Activated T-helper 2 cell treated with anti-CD3 and anti-CD28 coated beads, Interferon-gamma antibody, Interleukin-2, Interleukin-4, amounts not matched to agents 10 μg/mL and 5 μg/mL and 100 μg/mL, durations not matched to agents 14 hours and 24 hours and 36 hours (primary cell): Measurements from ENCODE around the gene REV3L. TPM values are rescaled to one million over a fixed set of nuclear protein-coding genes. Genes with fewer than 3 reads are reported as not detected.
"Not testable (repeated sequence)": the region's sequence is repeated elsewhere in the genome, so short reads cannot be mapped to it uniquely, and the experiment has no call there.

Experiments used
- DNase-seq: peaks from one replicate; pipeline ENCODE4 v3.0.0; 2021; ENCODE audit warnings: low spot score
- H3K27ac Mint-ChIP-seq: one replicate; pipeline ENCODE4 v1.8.0; 2021; ENCODE audit warnings: mixed read lengths
- H3K27me3 Mint-ChIP-seq: one replicate; pipeline ENCODE4 v1.8.0; 2021; ENCODE audit warnings: low read depth, mixed read lengths
- H3K36me3 Mint-ChIP-seq: one replicate; pipeline ENCODE4 v1.8.0; 2021; ENCODE audit warnings: low read depth, mixed read lengths
- H3K4me1 Mint-ChIP-seq: one replicate; pipeline ENCODE4 v1.8.0; 2021; ENCODE audit warnings: low read depth, mixed read lengths
- H3K4me3 Mint-ChIP-seq: one replicate; pipeline ENCODE4 v1.8.0; 2021; ENCODE audit warnings: low read depth, mild to moderate bottlenecking, moderate library complexity, mixed read lengths
- H3K9me3 Mint-ChIP-seq: one replicate; pipeline ENCODE4 v1.8.0; 2021; ENCODE audit warnings: mixed read lengths
- intact Hi-C: fragments of 100-400 bp; cut with micrococcal nuclease; formaldehyde crosslinking; loops from one replicate; pipeline ENCODE4 v1.15.1; 2023
- total RNA-seq: library from RNA; stranded (reverse); gene quantifications from 2 replicates; pipeline ENCODE4 v1.2.3, GENCODE V29; 2022

REV3L gene
- total RNA-seq, 1 donor from 2014 or later: 19.4 TPM

GRCh38 chr6:111290689-111291335, 192.2 kb downstream of the REV3L start:
- H3K9me3 Mint-ChIP-seq, DNase-seq, H3K4me3 Mint-ChIP-seq, H3K27me3 Mint-ChIP-seq: not testable (repeated sequence)
- intact Hi-C loops: loop anchor here (1.0 kb wide), 1 partner anchor 32 kb away; a partner anchor contains a TSS
- peak overlapping the region; percentile 57 for H3K27ac Mint-ChIP-seq
- H3K4me1 Mint-ChIP-seq: peaks cover 31% of the 10 kb centered on the region
- H3K36me3 Mint-ChIP-seq: peaks cover 27% of the 10 kb centered on the region

GRCh38 chr6:111284356-111284755, 198.7 kb downstream of the REV3L start:
- H3K27ac Mint-ChIP-seq, intact Hi-C loops, H3K27me3 Mint-ChIP-seq, H3K4me1 Mint-ChIP-seq, H3K4me3 Mint-ChIP-seq, DNase-seq, H3K9me3 Mint-ChIP-seq: not testable (repeated sequence)
- H3K36me3 Mint-ChIP-seq: peaks cover 45% of the 10 kb centered on the region

- H3K36me3 Mint-ChIP-seq: peaks cover 49% of the 10 kb centered on the region
- no peaks in the 10 kb centered on the region for H3K9me3 Mint-ChIP-seq
- no peaks in the 10 kb centered on the region for H3K27me3 Mint-ChIP-seq
- intact Hi-C loops: no loop called here
- DNase-seq: no peak
- H3K4me1 Mint-ChIP-seq: no peaks in the 10 kb centered on the region
- H3K4me3 Mint-ChIP-seq: no peak overlapping the region
- no peak overlapping the region for H3K27ac Mint-ChIP-seq
Observed at GRCh38 chr6:111283707-111284106, 199.3 kb downstream of the REV3L start.

GRCh38 chr6:111282515-111282914, 200.5 kb downstream of the REV3L start:
- Mint-ChIP-seq H3K27me3 (no peaks in the 10 kb centered on the region), H3K36me3 (peaks cover 61% of the 10 kb centered on the region), H3K4me3 (no peak overlapping the region), H3K9me3 (no peaks in the 10 kb centered on the region), H3K27ac (no peak overlapping the region), H3K4me1 (no peaks in the 10 kb centered on the region)
- intact Hi-C loops: no loop called here
- no peak for DNase-seq

- peaks cover 74% of the 10 kb centered on the region for H3K36me3 Mint-ChIP-seq
- intact Hi-C loops: no loop called here
- peaks cover 2% of the 10 kb centered on the region for H3K4me1 Mint-ChIP-seq
- DNase-seq: no peak
- H3K27me3 Mint-ChIP-seq: no peaks in the 10 kb centered on the region
- no peak overlapping the region for H3K4me3 Mint-ChIP-seq
- H3K9me3 Mint-ChIP-seq: peaks cover 9% of the 10 kb centered on the region
- no peak overlapping the region for H3K27ac Mint-ChIP-seq
Observed at GRCh38 chr6:111280445-111280955, 202.5 kb downstream of the REV3L start.

- H3K9me3 Mint-ChIP-seq: peaks cover 24% of the 10 kb centered on the region
- DNase-seq: no peak
- intact Hi-C loops: no loop called here
- H3K36me3 Mint-ChIP-seq: peaks cover 89% of the 10 kb centered on the region
- H3K27me3 Mint-ChIP-seq: no peaks in the 10 kb centered on the region
- no peak overlapping the region for H3K27ac Mint-ChIP-seq
- H3K4me3 Mint-ChIP-seq: no peak overlapping the region
- peaks cover 4% of the 10 kb centered on the region for H3K4me1 Mint-ChIP-seq
Observed at GRCh38 chr6:111278731-111279130, 204.3 kb downstream of the REV3L start.

GRCh38 chr6:111277819-111278218, 205.2 kb downstream of the REV3L start:
- DNase-seq: no peak
- Mint-ChIP-seq H3K27me3 (no peaks in the 10 kb centered on the region), H3K4me1 (peaks cover 4% of the 10 kb centered on the region), H3K27ac (no peak overlapping the region), H3K4me3 (no peak overlapping the region), H3K9me3 (peaks cover 33% of the 10 kb centered on the region), H3K36me3 (peaks cover 91% of the 10 kb centered on the region)
- intact Hi-C loops: no loop called here

GRCh38 chr6:111276736-111277135, 206.3 kb downstream of the REV3L start:
- no peaks in the 10 kb centered on the region for H3K27me3 Mint-ChIP-seq

GRCh38 chr6:111276335-111276734, 206.7 kb downstream of the REV3L start:
- Mint-ChIP-seq H3K4me1 (peaks cover 4% of the 10 kb centered on the region), H3K27me3 (no peaks in the 10 kb centered on the region), H3K9me3 (peaks cover 33% of the 10 kb centered on the region), H3K27ac (no peak overlapping the region), H3K36me3 (peaks cover 85% of the 10 kb centered on the region), H3K4me3 (no peak overlapping the region)
- no peak for DNase-seq
- intact Hi-C loops: no loop called here

More at GRCh38 chr6:111276736-111277135, 206.3 kb downstream of the REV3L start:
- intact Hi-C loops: no loop called here
- H3K27ac Mint-ChIP-seq: no peak overlapping the region
- peaks cover 33% of the 10 kb centered on the region for H3K9me3 Mint-ChIP-seq
- DNase-seq: no peak
- H3K4me3 Mint-ChIP-seq: no peak overlapping the region
- H3K36me3 Mint-ChIP-seq: peaks cover 86% of the 10 kb centered on the region
- H3K4me1 Mint-ChIP-seq: peaks cover 4% of the 10 kb centered on the region

GRCh38 chr6:111274593-111275217, 208.3 kb downstream of the REV3L start:
- Mint-ChIP-seq H3K36me3 (peaks cover 86% of the 10 kb centered on the region), H3K27me3 (no peaks in the 10 kb centered on the region), H3K4me3 (no peak overlapping the region), H3K27ac (no peak overlapping the region), H3K4me1 (peaks cover 4% of the 10 kb centered on the region), H3K9me3 (peaks cover 33% of the 10 kb centered on the region)
- DNase-seq: no peak
- intact Hi-C loops: no loop called here

GRCh38 chr6:111270121-111270520, 212.9 kb downstream of the REV3L start:
- Mint-ChIP-seq H3K27me3 (no peaks in the 10 kb centered on the region), H3K4me3 (no peak overlapping the region), H3K27ac (no peak overlapping the region), H3K4me1 (peaks cover 9% of the 10 kb centered on the region), H3K9me3 (peaks cover 22% of the 10 kb centered on the region), H3K36me3 (peaks cover 85% of the 10 kb centered on the region)
- intact Hi-C loops: no loop called here
- no peak for DNase-seq

GRCh38 chr6:111269401-111269970, 213.5 kb downstream of the REV3L start:
- H3K27ac Mint-ChIP-seq: no peak overlapping the region
- H3K27me3 Mint-ChIP-seq: no peaks in the 10 kb centered on the region
- intact Hi-C loops: no loop called here
- peaks cover 84% of the 10 kb centered on the region for H3K36me3 Mint-ChIP-seq
- peaks cover 9% of the 10 kb centered on the region for H3K4me1 Mint-ChIP-seq
- DNase-seq: no peak
- H3K4me3 Mint-ChIP-seq: no peak overlapping the region
- peaks cover 15% of the 10 kb centered on the region for H3K9me3 Mint-ChIP-seq

- intact Hi-C loops: no loop called here
- Mint-ChIP-seq H3K4me3 (no peak overlapping the region), H3K27ac (no peak overlapping the region), H3K9me3 (no peaks in the 10 kb centered on the region), H3K27me3 (no peaks in the 10 kb centered on the region), H3K36me3 (peaks cover 77% of the 10 kb centered on the region), H3K4me1 (peaks cover 14% of the 10 kb centered on the region)
- no peak for DNase-seq
Observed at GRCh38 chr6:111267764-111268333, 215.2 kb downstream of the REV3L start.
